ENCODE data around the gene IFNL2.
A peak's percentile ranks its signal among the peaks of the same experiment; 100 is the strongest.
"Not testable (repeated sequence)": the region's sequence is repeated elsewhere in the genome, so short reads cannot be mapped to it uniquely, and the experiment has no call there.

Gene IFNL2

DNA sequence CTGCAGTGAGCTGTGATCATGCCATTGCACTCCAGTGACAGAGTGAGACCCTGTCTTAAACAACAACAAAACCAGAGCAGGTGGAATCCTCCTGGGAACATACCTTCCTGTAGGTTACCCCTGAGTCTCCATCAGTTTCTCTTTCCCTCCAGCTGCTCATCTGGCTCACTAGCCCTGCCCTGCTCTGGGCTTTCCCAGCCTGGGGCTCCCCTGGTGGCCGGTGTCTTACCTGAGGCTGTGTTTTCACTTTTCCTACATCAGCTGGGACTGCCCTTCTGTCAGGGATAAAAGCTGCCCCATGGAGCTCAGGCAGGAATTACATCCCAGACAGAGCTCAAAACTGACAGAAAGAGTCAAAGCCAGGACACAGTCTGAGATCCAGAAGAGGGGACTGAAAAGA is at the start of gene IFNL2:
Gene IFNL2, plus strand, starts transcription at position 312 of the 400 bp plus-strand sequence. CDS start 173 bp downstream, outside the sequence.
- ATAC-seq, result peak; percentile 55

DNA sequence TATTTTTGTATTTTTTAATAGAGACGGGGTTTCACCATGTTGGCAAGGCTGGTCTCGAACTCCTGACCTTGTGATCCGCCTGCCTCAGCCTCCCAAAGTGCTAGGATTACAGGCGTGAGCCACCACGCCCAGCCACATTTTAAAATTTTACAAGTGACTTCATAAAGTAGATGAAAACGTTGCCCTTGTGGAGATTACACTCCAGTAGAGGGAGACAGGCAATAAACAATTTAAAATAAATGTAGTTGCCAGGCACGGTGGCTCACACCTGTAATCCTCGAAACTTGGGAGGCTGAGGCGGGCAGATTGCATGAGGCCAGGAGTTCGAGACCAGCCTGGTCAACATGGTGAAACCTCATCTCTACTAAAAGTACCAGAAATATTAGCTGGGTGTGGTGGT is 49.1 kb upstream of the IFNL2 start:
- DNase-seq, ATAC-seq: not testable (repeated sequence)

More for the DNA sequence above, at the start of gene IFNL2:
- not testable (repeated sequence) for DNase-seq

DNA sequence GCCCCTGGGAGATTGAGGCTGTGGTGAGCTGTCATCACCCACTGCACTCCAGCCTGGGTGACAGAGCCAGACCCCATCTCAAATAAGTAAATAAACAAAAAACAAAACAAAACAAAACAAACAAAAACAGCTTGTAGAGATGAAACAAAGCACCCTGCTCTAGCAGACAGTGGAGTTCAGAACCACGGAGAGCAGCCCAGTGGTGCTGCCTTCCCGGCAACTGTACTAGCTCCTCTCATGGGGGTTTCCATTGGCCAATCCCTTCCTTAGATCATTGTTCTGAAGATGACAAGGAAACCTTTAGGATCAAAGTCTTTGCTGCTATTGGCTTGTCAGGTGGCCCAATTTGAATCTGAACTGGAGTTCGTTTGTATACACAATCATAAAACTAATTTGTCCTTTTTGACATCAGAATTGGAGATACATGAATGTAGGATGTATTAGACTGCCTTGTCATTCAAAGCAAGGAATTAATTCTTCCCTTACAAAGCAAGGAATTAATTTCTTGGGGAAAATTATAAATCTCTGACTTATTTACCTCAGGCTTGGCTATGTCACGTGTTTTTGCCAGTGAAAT is 44.4 kb upstream of the IFNL2 start:
- ATAC-seq (no peak), DNase-seq (peak; percentile 20)

DNA sequence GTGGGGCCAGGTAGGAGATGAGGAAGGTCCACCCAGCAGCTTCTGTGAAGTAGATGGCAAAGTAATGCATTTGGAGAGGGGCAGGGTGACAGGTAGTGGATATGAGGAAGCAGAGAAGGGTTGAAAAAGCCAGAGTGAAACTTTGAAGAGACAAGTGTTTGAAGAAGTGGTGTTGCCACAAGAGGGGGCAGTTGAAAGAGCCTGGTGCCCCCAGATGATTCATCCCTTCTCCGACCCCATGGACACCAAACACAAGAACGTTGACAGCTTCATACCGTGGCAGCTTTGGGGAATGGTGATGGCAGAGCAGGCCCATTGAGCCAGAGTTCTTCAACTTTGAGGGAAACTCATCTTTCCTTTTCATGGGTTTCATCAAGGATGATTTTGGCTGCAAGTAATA is 43.3 kb upstream of the IFNL2 start:
- no peak for ATAC-seq
- DNase-seq, result no peak

DNA sequence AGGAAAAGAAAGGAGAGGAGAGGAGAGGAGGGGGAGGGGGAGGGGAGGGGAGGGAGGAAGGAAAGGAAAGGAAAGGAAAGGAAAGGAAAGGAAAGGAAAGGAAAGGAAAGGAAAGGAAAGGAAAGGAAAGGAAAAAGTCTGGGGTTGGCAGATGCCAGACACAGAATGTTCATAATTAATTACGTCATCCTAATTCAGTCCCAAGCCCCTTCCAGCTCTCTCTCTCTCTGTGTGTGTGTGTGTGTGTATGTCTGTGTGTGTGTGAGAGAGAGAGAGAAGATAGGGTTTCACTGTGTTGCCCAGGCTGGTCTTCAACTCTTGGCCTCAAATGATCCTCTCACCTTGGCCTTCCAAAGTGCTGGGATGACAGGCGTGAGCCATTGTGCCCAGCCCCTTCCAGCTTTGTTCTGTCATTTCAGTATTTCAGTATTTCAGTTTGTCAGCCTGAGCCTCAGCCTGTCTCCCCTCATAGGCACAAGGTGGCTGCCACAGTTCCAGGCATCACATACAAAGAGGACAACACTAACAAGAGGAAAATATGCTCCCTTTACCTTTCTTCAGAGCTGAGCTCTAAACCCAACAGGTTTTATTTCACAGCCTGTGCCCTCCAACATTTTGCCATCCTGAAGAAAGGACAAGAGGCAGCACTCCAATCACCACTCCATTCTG is 38.0 kb upstream of the IFNL2 start:
- DNase-seq, result no peak
- no peak for ATAC-seq

DNA sequence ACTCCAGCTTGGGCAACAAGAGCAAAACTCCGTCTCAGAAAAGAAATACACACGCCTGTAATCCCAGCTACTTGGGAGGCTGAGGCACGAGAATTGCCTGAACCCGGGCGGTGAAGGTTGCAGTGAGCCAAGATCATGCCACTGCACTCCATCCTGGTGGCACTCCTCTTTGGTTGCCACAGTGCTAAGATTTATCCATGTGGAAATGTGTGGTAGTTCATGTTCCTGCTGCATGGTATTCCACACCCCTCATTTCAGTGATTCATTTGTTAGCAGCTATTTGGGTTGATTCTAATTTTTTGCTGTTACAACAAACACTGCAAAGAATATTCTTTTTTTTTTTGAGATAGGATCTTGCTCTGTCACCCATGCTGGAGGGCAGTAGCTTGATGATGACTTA is 35.5 kb upstream of the IFNL2 start:
- DNase-seq (no peak), ATAC-seq (no peak)

DNA sequence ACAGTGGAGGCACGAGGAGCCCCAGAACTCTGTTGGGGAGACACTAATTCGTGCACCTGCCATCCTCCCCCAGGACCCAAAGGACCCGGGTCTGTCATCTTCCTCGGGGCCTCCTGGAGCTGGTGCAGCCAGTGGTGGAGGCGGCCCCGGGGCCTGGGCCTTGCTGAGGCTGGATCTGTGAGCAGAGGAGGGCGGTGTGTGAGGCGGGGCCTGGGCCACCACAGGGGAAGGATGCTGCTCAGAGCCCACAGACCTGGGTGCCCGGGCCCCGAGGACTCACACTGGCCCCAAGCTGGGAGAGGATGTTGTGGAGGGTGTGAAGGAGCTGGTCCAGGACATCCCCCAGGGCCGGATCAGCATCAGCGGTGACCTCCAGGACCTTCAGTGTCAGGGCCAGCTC is 31.7 kb upstream of the IFNL2 start:
- ATAC-seq (peak; percentile 64), DNase-seq (peak; percentile 43)

DNA sequence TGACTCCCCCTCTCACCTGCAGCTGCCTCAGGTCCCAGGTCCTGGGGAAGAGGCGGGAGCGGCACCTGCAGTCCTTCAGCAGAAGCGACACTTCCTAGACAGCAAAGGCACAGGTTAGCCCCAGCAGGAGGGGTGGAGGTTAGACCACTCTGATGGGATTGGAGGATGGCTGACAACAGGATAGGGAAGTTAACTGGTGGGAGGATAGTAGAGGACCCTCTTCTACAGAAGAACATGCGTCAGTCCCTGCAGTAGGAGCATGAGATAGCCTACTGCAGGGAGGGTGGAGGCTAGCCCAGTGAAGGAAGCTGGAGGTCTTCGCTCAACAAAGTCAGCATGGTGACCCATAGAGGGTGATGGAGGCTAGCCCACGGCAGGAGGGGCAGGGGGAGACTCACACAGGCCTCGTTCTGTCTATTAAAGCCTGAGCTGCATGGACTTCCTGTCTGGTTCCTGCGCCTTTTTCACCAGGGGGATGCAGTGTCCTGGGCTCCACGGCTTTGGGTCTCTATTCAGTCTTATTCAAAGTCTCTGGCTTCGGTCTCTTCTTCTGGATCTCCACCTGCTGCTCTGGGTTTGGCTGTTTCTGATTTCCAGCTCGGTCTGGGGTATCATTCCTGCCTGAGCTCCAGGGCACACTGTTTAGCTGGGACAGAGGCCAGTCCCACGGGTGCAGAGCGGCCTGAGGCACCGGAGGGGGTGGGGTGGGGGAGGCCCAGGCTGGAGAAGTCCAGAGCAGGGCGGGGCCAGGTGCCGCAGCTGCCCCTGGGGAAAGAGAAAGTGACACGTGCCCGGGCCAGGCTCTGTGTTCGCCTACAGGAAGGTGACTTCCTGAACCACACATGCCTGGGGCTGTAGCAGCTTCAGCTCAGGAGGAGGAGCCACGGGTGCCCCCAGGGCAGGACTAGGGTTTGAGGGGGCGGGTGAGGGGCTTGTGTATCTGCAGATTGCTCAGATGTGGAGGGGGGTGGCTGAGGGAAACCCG is 30.7 kb upstream of the IFNL2 start:
- ATAC-seq, result peak; percentile 73
- peak; percentile 56 for DNase-seq

DNA sequence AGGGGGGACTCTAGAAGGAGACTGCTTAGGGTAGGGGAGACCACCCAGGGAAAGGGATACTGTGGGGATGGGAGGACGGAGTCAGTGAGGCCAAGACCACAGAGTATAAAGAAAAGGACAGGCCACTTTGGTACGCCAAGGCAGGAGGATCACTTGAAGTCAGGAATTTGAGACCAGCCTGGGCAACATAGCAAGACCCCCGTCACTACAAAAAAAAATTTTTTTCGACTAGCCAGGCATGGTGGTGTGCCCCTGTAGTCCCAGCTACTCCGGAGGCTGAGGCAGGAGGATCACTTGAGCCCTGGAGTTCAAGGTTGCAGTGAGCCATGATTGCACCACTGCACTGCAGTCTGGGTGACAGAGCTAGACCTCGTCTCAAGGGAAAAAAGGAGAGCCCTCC is 30.0 kb upstream of the IFNL2 start:
- DNase-seq (no peak), ATAC-seq (no peak)

DNA sequence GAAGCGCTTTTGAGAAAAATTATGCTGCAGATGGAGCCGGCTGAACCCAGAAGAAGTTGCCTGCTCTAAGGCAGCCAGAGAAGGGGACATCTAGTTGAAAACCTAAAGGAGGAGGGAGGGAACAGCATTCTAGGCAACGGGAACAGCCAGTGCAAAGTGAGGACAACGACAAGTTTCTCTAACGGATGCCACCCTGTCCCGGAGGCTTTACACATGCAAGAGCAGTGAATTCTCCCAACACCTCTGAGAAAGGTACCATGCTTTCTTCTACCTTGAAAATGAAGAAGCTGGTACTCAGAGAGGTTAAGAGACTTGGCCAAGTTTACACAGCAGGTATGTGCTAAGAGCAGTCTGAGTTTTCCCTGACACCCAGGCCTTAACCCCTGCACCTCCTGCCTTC is 29.3 kb upstream of the IFNL2 start:
- DNase-seq (no peak), ATAC-seq (no peak)

DNA sequence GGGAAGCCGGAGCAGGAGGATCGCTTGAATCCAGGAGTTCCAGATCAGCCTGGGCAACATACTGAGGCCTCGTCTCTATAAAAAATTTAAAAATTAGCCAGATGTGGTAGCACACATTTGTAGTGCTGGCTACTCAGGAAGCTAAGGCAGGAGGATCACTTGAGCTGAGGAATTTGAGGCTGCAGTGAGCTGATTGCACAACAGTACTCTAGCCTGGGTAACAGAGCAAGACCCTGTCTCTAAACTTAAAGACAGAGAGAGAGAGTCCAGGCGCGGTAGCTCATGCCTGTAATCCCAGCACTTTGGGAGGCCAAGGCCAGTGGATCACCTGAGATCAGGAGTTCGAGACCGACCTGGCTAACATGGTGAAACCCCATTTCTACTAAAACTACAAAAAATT is 27.8 kb upstream of the IFNL2 start:
- ATAC-seq (no peak), DNase-seq (no peak)

DNA sequence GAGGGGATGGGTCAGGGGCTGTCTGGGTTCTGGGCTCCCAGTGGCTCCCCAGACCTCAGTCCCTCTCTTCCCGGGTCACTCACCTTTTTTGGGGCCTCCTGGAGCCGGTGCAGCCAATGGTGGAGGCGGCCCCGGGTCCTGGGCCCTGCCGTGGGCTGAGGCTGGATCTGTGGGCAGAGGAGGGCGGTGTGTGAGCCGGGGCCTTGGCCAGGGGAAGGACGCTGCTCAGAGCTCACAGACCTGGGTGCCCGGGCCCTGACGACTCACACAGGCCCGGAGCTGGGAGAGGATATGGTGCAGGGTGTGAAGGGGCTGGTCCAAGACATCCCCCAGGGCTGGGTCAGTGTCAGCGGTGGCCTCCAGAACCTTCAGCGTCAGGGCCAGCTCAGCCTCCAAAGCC is 24.5 kb upstream of the IFNL2 start:
- not testable (repeated sequence) for DNase-seq, ATAC-seq

DNA sequence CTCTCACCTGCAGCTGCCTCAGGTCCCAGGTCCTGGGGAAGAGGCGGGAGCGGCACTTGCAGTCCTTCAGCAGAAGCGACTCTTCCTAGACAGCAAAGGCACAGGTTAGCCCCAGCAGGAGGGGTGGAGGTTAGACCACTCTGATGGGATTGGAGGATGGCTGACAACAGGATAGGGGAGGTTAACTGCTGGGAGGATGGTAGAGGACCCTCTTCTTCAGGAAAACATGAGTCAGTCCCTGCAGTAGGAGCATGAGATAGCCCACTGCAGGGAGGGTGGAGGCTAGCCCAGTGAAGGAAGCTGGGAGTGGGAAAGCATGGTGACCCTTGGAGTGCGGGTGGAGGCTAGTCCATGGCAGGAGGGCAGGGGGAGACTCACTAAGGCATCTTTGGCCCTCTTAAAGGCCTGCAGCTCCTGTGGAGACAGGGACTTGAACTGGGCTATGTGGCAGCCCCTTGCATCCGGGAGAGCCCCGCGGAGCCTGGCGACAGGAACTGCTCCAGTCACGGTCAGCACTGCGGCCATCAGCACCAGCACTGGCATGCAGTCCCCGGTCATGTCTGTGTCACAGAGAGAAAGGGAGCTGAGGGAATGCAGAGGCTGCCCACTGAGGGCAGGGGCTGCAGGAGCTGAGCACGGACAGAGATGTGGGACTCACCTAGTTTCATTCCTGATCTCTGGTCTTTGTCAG is 23.6 kb upstream of the IFNL2 start, which contains the start of gene IFNL3:
Gene IFNL3, minus strand, starts transcription at position 597 of the 691 bp plus-strand sequence. Its CDS starts 39 bp downstream, at position 558.
- not testable (repeated sequence) for ATAC-seq, DNase-seq

DNA sequence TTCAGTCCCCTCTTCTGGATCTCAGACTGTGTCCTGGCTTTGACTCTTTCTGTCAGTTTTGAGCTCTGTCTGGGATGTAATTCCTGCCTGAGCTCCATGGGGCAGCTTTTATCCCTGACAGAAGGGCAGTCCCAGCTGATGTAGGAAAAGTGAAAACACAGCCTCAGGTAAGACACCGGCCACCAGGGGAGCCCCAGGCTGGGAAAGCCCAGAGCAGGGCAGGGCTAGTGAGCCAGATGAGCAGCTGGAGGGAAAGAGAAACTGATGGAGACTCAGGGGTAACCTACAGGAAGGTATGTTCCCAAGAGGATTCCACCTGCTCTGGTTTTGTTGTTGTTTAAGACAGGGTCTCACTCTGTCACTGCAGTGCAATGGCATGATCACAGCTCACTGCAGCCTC is 23.0 kb upstream of the IFNL2 start:
- DNase-seq, ATAC-seq: not testable (repeated sequence)

DNA sequence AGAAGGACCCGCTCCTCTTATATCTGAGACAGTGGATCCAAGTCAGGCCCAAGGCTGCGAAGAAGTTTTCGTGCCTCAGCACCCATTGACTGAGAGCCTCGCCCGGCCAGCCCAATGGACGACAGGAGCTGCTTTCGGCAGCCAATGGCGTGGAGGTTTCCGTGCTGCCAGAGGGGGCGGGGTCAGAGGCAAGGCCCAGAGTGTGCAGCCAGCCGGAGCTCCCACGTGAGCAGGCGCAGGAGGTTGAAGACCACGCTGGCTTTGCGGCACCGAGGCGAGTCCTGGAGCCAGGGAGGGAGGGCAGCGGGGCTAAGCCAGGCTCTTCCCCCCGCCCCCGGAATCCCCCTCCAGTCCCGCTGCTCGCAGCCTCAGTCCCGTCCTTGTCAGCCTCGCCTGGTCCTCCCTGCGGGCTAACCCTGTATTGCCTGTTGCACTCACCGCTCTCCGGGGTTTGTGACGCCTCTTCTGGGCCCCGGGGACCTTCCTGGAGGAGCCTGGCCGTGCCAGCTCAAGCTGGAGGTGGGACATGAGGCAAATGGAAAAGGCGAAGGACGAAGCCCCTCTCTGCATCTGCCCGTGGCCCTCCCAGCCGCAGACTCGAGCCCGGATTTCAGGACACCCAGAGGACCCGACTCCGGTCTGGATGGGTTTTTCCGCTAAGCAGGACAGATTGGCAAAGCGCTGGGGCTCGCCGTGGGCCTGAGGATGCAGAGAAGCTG is 21.1 kb upstream of the IFNL2 start:
- ATAC-seq (peak; percentile 41), DNase-seq (peak; percentile 36)

DNA sequence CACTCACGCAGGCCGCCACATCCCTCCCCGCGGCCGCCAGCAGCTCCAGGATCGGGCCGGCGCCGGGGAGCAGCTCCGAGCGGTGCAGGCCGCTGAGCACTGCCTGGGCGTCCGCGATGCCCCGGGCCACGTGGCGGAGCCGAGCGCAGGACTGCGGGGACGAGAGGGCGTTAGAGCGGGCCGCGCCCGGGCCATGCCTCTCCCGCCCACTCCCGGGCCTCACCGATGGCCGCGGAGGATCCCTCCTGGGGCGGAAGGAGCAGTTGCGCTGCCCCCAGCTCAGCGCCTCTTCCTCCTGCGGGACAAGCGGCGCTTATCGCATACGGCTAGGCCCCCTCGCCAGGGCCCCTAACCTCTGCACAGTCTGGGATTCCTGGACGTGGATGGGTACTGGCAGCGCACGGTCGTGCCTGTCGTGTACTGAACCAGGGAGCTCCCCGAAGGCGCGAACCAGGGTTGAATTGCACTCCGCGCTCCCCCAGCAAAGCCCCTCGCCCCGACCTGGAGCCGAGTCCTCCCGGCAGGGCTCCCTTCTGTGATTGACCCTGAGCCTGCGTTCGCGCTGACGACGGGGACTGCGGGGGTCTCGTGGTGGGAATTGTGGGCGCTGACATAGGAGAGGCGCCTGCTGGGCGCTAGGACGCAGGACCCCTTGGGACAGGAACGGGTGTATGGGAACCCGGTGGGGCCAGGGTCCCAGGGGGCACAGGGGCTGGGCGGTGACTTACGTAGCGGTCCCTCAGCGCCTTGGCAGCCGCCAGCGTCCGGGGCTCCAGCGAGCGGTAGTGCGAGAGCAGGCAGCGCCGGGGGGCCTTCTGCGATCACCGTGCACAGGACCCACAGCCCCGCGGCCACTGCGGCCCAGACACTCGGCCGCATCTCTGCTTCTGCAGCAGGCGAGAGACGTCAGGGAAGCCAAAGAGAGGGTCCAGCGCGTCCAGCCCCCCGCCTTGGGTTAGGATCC is 20.2 kb upstream of the IFNL2 start:
- no peak for DNase-seq
- ATAC-seq, result peak; percentile 19

DNA sequence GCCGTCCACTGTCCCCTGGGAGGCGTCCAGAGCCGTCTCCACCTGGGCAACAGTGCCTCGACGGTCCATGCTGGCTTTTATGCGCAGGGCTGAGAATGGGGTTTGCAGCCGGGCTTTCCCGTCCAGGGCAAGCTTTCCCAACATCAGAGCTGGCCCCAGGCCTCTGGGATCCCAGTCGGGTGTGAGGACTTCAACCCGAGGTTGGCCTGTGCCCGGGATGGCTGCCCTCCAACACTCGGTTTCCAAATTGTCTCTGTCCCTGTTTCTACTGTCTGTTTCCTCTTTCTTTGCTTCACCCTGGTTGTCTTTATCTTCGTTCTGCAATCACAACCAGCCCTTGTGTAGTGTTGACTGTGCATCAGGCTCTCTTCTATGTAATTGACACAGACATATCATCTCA is 19.4 kb upstream of the IFNL2 start, which contains the start of gene IFNL4:
Gene IFNL4, minus strand, starts transcription at position 51 of the 400 bp plus-strand sequence.
- no peak for DNase-seq
- ATAC-seq, result no peak

DNA sequence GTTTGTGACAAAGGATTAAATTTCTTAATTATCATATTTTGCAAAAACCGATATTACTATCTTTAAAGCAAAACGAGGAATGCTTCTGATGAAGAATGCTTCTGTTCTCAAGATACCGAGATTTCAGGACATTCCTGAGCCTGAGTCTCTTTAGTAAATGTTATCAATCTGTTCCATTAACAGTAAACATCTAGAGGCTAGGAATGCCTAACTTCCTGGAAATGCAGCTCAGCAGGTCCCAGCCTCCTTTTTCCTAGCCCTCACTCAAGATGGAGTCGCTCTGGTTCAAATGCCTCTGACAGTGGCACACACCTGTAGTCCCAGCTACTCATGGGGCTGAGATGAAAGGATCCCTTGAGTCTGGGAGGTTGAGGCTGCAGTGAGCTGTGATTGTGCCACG is 17.1 kb upstream of the IFNL2 start:
- ATAC-seq (no peak), DNase-seq (no peak)

DNA sequence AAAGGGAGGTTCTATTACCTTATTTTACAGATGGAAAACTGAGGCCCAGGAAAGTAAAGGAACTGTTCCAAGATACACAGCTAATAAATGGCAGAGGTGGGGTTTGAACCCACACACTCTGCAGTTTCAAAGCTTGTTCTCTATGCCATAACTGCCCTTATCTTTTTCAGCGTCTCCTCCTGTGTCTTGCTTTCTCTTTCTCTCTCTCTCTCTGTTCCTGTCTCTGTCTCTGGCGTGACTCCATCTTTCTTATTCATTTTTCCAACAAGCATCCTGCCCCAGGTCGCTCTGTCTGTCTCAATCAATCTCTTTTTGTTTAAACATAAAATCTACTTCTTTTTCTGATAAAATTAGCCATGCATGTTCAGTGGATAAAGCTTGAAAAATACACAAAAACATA is 16.4 kb upstream of the IFNL2 start:
- ATAC-seq (no peak), DNase-seq (no peak)

DNA sequence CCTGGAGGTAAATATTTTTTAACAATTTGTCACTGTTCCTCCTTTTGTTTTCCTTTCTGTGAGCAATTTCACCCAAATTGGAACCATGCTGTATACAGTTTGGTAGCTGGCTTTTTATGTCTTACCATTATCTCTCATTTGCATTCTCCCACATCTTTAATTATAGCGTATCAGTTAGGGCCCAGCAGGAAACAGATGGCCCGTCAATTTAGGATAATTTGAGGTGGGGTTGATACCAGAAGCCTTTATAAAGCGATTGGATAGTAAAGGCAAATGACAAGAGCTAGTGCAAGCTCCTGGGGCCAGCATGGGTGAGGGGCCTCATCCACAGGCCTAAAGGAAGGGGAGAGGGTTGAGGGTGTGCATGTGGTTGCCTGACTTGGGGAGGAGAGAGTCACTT is 15.7 kb upstream of the IFNL2 start:
- ATAC-seq, result no peak
- DNase-seq, result no peak

Measured in stimulated activated naive CD8-positive, alpha-beta T cell treated with anti-CD3 and anti-CD28 coated beads, Interleukin-15, Interleukin-2, amounts not matched to agents 100 U/mL and 50 U/mL, for 24 hours (primary cell).